Measurements from ENCODE around the gene JUN. TPM values are rescaled to one million over a fixed set of nuclear protein-coding genes. Genes with fewer than 3 reads are reported as not detected.

JUN gene
- total RNA-seq, 1 experiment from 2014 or later = 14.2 TPM

DNA sequence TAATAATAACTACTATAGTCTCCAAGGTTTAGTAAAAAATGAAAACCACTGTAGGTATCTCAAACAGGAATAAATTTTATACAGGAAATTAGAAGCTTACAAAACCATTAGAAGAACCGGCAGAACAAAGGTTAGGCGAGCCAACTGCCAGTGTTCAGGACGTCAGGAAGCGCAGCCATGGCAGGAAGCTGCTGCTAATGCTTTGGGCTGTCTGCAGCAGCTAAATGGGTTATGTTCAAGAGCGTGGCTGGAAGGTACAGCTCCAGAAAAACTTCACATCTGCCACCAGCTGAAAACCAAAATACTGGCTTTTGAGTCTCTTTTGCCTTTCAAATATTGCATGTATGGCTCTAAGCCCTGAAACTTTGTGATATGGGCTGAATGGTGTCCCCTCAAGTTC lies 48.3 kb downstream of the JUN start:
- H3K4ac ChIP-seq (ENCODE audit: low read depth, low read length) = no peak overlapping the region
- no CpG with 5 or more reads among the region's 5 CpGs for WGBS (ENCODE audit: extremely low coverage, insufficient read length, low lambda C conversion rate)

More for the DNA sequence above, 48.3 kb downstream of the JUN start:
- Mint-ChIP-seq H3K27ac (no peak overlapping the region), H3K4me1 (no peaks in the 10 kb centered on the region), H3K9me3 (peaks cover 0 to 4% of the 10 kb centered on the region in 2 experiments; a peak in 3 of 5 replicates), H3K36me3 (ENCODE audit: insufficient read depth in 1 of 3, low read depth in 3 of 3) (no peaks in the 10 kb centered on the region), H3K4me3 (no peak overlapping the region), H3K27me3 (ENCODE audit: low read depth) (no peaks in the 10 kb centered on the region; the same call in 1 of the 2 replicates)
- TF ChIP-seq, protein P1, sequence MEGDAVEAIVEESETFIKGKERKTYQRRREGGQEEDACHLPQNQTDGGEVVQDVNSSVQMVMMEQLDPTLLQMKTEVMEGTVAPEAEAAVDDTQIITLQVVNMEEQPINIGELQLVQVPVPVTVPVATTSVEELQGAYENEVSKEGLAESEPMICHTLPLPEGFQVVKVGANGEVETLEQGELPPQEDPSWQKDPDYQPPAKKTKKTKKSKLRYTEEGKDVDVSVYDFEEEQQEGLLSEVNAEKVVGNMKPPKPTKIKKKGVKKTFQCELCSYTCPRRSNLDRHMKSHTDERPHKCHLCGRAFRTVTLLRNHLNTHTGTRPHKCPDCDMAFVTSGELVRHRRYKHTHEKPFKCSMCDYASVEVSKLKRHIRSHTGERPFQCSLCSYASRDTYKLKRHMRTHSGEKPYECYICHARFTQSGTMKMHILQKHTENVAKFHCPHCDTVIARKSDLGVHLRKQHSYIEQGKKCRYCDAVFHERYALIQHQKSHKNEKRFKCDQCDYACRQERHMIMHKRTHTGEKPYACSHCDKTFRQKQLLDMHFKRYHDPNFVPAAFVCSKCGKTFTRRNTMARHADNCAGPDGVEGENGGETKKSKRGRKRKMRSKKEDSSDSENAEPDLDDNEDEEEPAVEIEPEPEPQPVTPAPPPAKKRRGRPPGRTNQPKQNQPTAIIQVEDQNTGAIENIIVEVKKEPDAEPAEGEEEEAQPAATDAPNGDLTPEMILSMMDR (conservative IDR thresholded peaks at IDR 0.05) = no peak
- no peak overlapping the region for H4K5ac ChIP-seq (ENCODE audit: insufficient read length, low read depth, low read length)
- H2AK5ac ChIP-seq (ENCODE audit: insufficient read length, low read length) = no peak overlapping the region
- H4K20me1 ChIP-seq (ENCODE audit: control insufficient read depth, insufficient read depth, insufficient read length) = no peaks in the 10 kb centered on the region
- H3K4me1 ChIP-seq (ENCODE audit: insufficient read depth, low read length) = 0 out of 2 replicates have a peak, but pooled peaks cover 2% of the 10 kb centered on the region
- H3K79me2 ChIP-seq (ENCODE audit: insufficient read depth, low read length) = no peaks in the 10 kb centered on the region
- H2AFZ ChIP-seq (ENCODE audit: low read length) = no peak overlapping the region
- H3K23ac ChIP-seq (ENCODE audit: insufficient read length, low read depth, low read length) = no peak overlapping the region
- no peak overlapping the region for H3T11ph ChIP-seq (ENCODE audit: low read length)
- H2BK20ac ChIP-seq (ENCODE audit: low read depth, low read length, poor library complexity, severe bottlenecking) = no peak overlapping the region
- H2BK15ac ChIP-seq (ENCODE audit: low read depth, low read length) = no peak overlapping the region
- no peak overlapping the region for H3K4me2 ChIP-seq (ENCODE audit: insufficient read depth, insufficient read length, low read length)
- H2BK5ac ChIP-seq (ENCODE audit: insufficient read length, low read length) = no peak overlapping the region
- no peaks in the 10 kb centered on the region for H3K23me2 ChIP-seq (ENCODE audit: insufficient read length, low read depth, low read length, poor library complexity, severe bottlenecking)
- no peaks in the 10 kb centered on the region for H3K9me3 ChIP-seq (ENCODE audit: control insufficient read depth, low read depth, low read length)
- no peak overlapping the region for H2BK120ac ChIP-seq (ENCODE audit: low read depth, low read length, poor library complexity, severe bottlenecking)
- H2BK12ac ChIP-seq (ENCODE audit: insufficient read length, low read depth, low read length) = no peak overlapping the region
- H3K14ac ChIP-seq (ENCODE audit: insufficient read depth, low read length) = no peak overlapping the region
- no peak overlapping the region for H3K18ac ChIP-seq (ENCODE audit: insufficient read length, low read depth, low read length)
- H3K79me1 ChIP-seq (ENCODE audit: insufficient read depth, low read depth, low read length, poor library complexity, severe bottlenecking) = no peaks in the 10 kb centered on the region
- no peak overlapping the region for H3K9ac ChIP-seq (ENCODE audit: extremely low read depth, insufficient read length, low read length)
- no peak for DNase-seq
- H3K56ac ChIP-seq (ENCODE audit: insufficient read length, low read depth, low read length) = no peak overlapping the region
- H3K27me3 ChIP-seq (ENCODE audit: insufficient read depth, low read length) = no peaks in the 10 kb centered on the region
- no peak overlapping the region for H3K27ac ChIP-seq (ENCODE audit: insufficient read length, low read depth, low read length)
- no peak overlapping the region for H4K91ac ChIP-seq (ENCODE audit: insufficient read length, low read depth, low read length)
- H4K8ac ChIP-seq (replicated peaks; ENCODE audit: insufficient read length, low read depth, low read length) = no peak overlapping the region

All from H9 (cell line).